HG03280 (cell line): ENCODE measurements around the gene SBF1.
"Not testable (repeated sequence)": the region's sequence is repeated elsewhere in the genome, so short reads cannot be mapped to it uniquely, and the experiment has no call there.

Experiments used
- ATAC-seq: cut with Tn5 transposase; IDR thresholded peaks from one replicate; pipeline ENCODE4 v1.9.1; 2021; ENCODE audit warnings: mild to moderate bottlenecking, moderate library complexity; ENCODE audit not compliant: unreplicated experiment

SBF1 gene

GRCh38 chr22:50432131-50432876 lies 42.5 kb downstream of the SBF1 start:
- ATAC-seq = no peak

GRCh38 chr22:50425179-50425916 lies 49.5 kb downstream of the SBF1 start:
- ATAC-seq = no peak

- no peak for ATAC-seq
These were observed 50.9 kb downstream of the SBF1 start for GRCh38 chr22:50423956-50424355.

GRCh38 chr22:50422961-50423815 lies 51.6 kb downstream of the SBF1 start:
- no peak for ATAC-seq

GRCh38 chr22:50422046-50422445 lies 52.8 kb downstream of the SBF1 start:
- no peak for ATAC-seq

GRCh38 chr22:50420581-50420980 lies 54.3 kb downstream of the SBF1 start:
- no peak for ATAC-seq

GRCh38 chr22:50420015-50420414 lies 54.8 kb downstream of the SBF1 start:
- ATAC-seq = no peak

GRCh38 chr22:50419116-50419515 lies 55.7 kb downstream of the SBF1 start:
- no peak for ATAC-seq

- ATAC-seq = no peak
These were observed 56.2 kb downstream of the SBF1 start for GRCh38 chr22:50418624-50419023.

GRCh38 chr22:50417411-50418210 lies 57.2 kb downstream of the SBF1 start:
- no peak for ATAC-seq

- ATAC-seq = no peak
These were observed 57.8 kb downstream of the SBF1 start for GRCh38 chr22:50416996-50417395.

- ATAC-seq = no peak
These were observed 59.4 kb downstream of the SBF1 start for GRCh38 chr22:50415426-50415825.

GRCh38 chr22:50414476-50415248 lies 60.2 kb downstream of the SBF1 start:
- no peak for ATAC-seq

- not testable (repeated sequence) for ATAC-seq
These were observed 65.9 kb downstream of the SBF1 start for GRCh38 chr22:50408954-50409353.

GRCh38 chr22:50408311-50408710 lies 66.5 kb downstream of the SBF1 start:
- ATAC-seq = no peak

GRCh38 chr22:50406416-50407170 lies 68.2 kb downstream of the SBF1 start:
- no peak for ATAC-seq

- ATAC-seq = no peak
These were observed 71.1 kb downstream of the SBF1 start for GRCh38 chr22:50403701-50404101.

- no peak for ATAC-seq
These were observed 72.9 kb downstream of the SBF1 start for GRCh38 chr22:50401907-50402306.

GRCh38 chr22:50400931-50401330 lies 73.9 kb downstream of the SBF1 start:
- no peak for ATAC-seq
